Peyer's patch (tissue), 4 donors: ENCODE data around the gene AK5.

ENCODE experiments used
- POLR2A ChIP-seq, 2 donors: fragments of 450-650 bp; IDR thresholded peaks; one replicate each; pipeline ENCODE4 v1.5.1; 2017; ENCODE audit warnings: antibody characterized with exemption in 2 of 2, mild to moderate bottlenecking in 2 of 2, moderate library complexity in 2 of 2
- TF ChIP-seq, protein P1 (sequence below), 6 experiments: fragments of 450-650 bp in 4 of 6; fragments of 200-600 bp in 2 of 6; sonication (generic) in 1 of 6; IDR thresholded peaks; one replicate each; pipeline ENCODE4 v1.5.1; 2017 to 2019; ENCODE audit warnings: antibody characterized with exemption in 6 of 6, mild to moderate bottlenecking in 3 of 6, moderate library complexity in 1 of 6

DNA sequence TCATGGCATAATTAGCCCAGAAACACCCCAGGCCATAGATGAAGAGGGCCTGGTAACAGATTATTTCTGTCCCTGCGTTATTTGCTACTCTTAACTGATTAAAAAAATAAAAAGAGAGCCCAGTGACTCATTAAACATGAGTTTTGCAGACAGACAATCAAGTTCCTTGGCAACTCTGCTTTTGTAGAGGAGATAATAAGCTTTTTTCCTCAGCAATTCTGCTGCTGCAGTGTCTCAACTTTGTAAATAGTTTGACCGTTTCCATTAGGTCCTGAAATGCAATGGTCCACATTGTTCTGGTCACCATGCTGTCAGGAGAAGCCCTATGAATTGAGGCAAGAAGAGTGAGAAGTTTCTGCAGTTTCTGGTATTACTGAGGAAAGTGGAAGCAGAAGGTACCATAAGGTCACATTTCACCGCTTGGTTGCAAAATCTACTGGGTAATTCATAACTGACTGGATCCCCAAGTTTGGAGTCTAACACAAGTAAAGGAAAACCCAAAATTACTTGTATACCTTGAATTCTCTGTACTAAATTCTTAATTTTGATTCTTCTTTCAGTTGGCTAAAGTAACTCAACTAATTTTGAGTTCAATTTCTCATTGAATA lies 261.1 kb downstream of the AK5 start:
- TF ChIP-seq, protein P1, sequence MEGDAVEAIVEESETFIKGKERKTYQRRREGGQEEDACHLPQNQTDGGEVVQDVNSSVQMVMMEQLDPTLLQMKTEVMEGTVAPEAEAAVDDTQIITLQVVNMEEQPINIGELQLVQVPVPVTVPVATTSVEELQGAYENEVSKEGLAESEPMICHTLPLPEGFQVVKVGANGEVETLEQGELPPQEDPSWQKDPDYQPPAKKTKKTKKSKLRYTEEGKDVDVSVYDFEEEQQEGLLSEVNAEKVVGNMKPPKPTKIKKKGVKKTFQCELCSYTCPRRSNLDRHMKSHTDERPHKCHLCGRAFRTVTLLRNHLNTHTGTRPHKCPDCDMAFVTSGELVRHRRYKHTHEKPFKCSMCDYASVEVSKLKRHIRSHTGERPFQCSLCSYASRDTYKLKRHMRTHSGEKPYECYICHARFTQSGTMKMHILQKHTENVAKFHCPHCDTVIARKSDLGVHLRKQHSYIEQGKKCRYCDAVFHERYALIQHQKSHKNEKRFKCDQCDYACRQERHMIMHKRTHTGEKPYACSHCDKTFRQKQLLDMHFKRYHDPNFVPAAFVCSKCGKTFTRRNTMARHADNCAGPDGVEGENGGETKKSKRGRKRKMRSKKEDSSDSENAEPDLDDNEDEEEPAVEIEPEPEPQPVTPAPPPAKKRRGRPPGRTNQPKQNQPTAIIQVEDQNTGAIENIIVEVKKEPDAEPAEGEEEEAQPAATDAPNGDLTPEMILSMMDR (IDR thresholded peaks at IDR 0.05): no peak
- no peak for TF ChIP-seq POLR2A (IDR thresholded peaks at IDR 0.05)
